RWPE2 (cell line): ENCODE measurements around the gene SLC35F3.

Source experiments
- ATAC-seq: fragments of 200-7000 bp; cut with Tn5 transposase; 3 replicates; pipeline ENCODE4 v1.9.1; 2021; ENCODE audit warnings: low read depth
- DNase-seq: peaks from one replicate; pipeline ENCODE4 v3.0.0-alpha.2; 2020; ENCODE audit warnings: low spot score
- H3K27ac ChIP-seq: fragments of 450-650 bp; 2 replicates; pipeline ENCODE4 v1.5.1; 2017; ENCODE audit warnings: mild to moderate bottlenecking; ENCODE audit not compliant: poor library complexity, severe bottlenecking
- H3K27me3 ChIP-seq: fragments of 250-450 bp; sonication (Bioruptor Pico); 2 replicates; pipeline ENCODE4 v1.5.1; 2021; ENCODE audit warnings: mild to moderate bottlenecking, moderate library complexity; ENCODE audit not compliant: insufficient read depth, poor library complexity, severe bottlenecking
- H3K36me3 ChIP-seq: fragments of 250-450 bp; sonication (Bioruptor Pico); 2 replicates; pipeline ENCODE4 v1.5.1; 2020; ENCODE audit warnings: low read depth, mild to moderate bottlenecking, moderate library complexity
- H3K4me1 ChIP-seq: fragments of 250-450 bp; sonication (Bioruptor Pico); 2 replicates; pipeline ENCODE4 v1.5.1; 2021; ENCODE audit warnings: mild to moderate bottlenecking, moderate library complexity; ENCODE audit not compliant: insufficient read depth, poor library complexity, severe bottlenecking
- H3K4me3 ChIP-seq: fragments of 250-450 bp; sonication (Bioruptor Pico); 2 replicates; pipeline ENCODE4 v1.5.1; 2021; ENCODE audit warnings: mild to moderate bottlenecking, moderate library complexity; ENCODE audit not compliant: severe bottlenecking
- H3K9me3 ChIP-seq: fragments of 250-450 bp; sonication (Bioruptor Pico); 2 replicates; pipeline ENCODE4 v1.5.1; 2021; ENCODE audit warnings: mild to moderate bottlenecking, moderate library complexity; ENCODE audit not compliant: severe bottlenecking
- TF ChIP-seq, protein P1 (sequence below): fragments of 450-650 bp; IDR thresholded peaks from one replicate; pipeline ENCODE4 v1.5.1; 2017; ENCODE audit warnings: mild to moderate bottlenecking, moderate library complexity; ENCODE audit not compliant: poor library complexity, severe bottlenecking

Gene SLC35F3

DNA sequence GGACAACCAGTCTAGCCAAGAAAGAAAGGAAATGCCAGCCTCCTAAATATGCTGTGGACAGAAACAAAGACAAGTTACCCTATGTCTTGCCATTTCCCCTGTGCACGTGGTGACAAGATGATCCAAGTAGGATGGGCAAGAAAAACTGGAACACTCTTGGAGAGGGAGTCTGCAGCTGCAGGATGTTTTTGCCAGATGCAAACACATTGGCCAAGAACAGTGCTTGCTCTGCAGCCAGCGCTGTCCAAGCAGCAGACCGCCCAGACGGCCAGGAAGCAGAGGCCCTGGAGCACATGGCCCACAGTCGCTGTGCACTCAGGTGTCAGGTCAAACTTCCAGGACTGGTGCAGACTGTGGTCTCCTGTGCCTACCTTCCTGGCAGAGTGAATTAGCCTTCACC, 189.3 kb downstream of the SLC35F3 start:
- Histone ChIP-seq H3K27ac (no peak overlapping the region), H3K4me1 (no peaks in the 10 kb centered on the region), H3K27me3 (no peaks in the 10 kb centered on the region), H3K36me3 (no peaks in the 10 kb centered on the region), H3K4me3 (no peak overlapping the region), H3K9me3 (no peaks in the 10 kb centered on the region)
- DNase-seq (no peak), ATAC-seq (no peak)
- TF ChIP-seq, protein P1, sequence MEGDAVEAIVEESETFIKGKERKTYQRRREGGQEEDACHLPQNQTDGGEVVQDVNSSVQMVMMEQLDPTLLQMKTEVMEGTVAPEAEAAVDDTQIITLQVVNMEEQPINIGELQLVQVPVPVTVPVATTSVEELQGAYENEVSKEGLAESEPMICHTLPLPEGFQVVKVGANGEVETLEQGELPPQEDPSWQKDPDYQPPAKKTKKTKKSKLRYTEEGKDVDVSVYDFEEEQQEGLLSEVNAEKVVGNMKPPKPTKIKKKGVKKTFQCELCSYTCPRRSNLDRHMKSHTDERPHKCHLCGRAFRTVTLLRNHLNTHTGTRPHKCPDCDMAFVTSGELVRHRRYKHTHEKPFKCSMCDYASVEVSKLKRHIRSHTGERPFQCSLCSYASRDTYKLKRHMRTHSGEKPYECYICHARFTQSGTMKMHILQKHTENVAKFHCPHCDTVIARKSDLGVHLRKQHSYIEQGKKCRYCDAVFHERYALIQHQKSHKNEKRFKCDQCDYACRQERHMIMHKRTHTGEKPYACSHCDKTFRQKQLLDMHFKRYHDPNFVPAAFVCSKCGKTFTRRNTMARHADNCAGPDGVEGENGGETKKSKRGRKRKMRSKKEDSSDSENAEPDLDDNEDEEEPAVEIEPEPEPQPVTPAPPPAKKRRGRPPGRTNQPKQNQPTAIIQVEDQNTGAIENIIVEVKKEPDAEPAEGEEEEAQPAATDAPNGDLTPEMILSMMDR, result no peak

GRCh38 chr1:234094172-234094571, 189.7 kb downstream of the SLC35F3 start:
- no peaks in the 10 kb centered on the region for H3K9me3 ChIP-seq
- no peaks in the 10 kb centered on the region for H3K27me3 ChIP-seq
- H3K36me3 ChIP-seq, result no peaks in the 10 kb centered on the region
- H3K27ac ChIP-seq, result no peak overlapping the region
- no peak overlapping the region for H3K4me3 ChIP-seq
- ATAC-seq (no peak), DNase-seq (no peak)
- H3K4me1 ChIP-seq, result no peaks in the 10 kb centered on the region
- TF ChIP-seq, protein P1, result no peak

DNA sequence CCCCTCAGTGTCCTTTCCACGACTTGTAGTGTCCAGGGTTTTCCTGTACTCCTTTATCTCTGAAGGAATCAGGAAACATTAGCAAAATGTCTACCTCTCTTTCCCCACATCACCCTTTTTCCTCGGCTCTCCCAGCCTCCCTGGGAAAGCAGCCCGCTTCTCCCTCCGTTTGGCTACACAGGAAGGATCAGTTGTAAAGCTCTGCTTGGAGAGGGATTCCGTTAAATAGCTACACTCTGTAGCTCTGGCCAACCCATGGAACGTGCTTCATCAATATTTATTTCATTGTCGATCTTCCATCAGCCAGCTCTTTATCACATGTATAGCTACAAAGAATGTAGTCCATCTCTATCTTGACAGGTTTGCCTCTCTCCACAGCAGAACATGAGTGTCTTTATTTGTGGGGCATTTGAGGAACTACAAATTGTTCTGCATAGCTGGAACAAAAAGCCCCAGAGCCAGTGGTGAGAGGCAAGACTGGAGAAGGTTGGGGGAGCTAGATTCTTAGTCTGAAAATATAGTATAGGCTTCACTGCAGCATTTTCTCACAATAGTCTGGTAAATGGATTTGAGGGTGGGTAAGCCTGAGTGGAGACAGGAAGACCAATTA, 191.8 kb downstream of the SLC35F3 start:
- TF ChIP-seq, protein P1, result no peak
- Histone ChIP-seq H3K4me3 (no peak overlapping the region), H3K27me3 (no peaks in the 10 kb centered on the region), H3K9me3 (no peaks in the 10 kb centered on the region), H3K36me3 (no peaks in the 10 kb centered on the region), H3K27ac (no peak overlapping the region), H3K4me1 (no peaks in the 10 kb centered on the region)
- no peak for ATAC-seq
- no peak for DNase-seq

- no peaks in the 10 kb centered on the region for H3K9me3 ChIP-seq
- TF ChIP-seq, protein P1, result no peak
- no peak overlapping the region for H3K27ac ChIP-seq
- no peaks in the 10 kb centered on the region for H3K4me1 ChIP-seq
- ATAC-seq (no peak), DNase-seq (no peak)
- no peaks in the 10 kb centered on the region for H3K27me3 ChIP-seq
- H3K36me3 ChIP-seq, result no peaks in the 10 kb centered on the region
- no peak overlapping the region for H3K4me3 ChIP-seq
These were observed 198.1 kb downstream of the SLC35F3 start for GRCh38 chr1:234102583-234102982.

- ATAC-seq (no peak), DNase-seq (no peak)
- Histone ChIP-seq H3K4me1 (no peaks in the 10 kb centered on the region), H3K27me3 (no peaks in the 10 kb centered on the region), H3K27ac (no peak overlapping the region), H3K4me3 (no peak overlapping the region), H3K36me3 (no peaks in the 10 kb centered on the region), H3K9me3 (no peaks in the 10 kb centered on the region)
- TF ChIP-seq, protein P1, result no peak
These were observed 198.7 kb downstream of the SLC35F3 start for GRCh38 chr1:234103198-234103597.
